Activated CD4-positive, alpha-beta T cell treated with anti-CD3 and anti-CD28 coated beads, Interleukin-2, amount 50 U/mL, for 16 hours (primary cell): ENCODE results near the gene TAGLN2.
"Not testable (repeated sequence)": the region's sequence is repeated elsewhere in the genome, so short reads cannot be mapped to it uniquely, and the experiment has no call there.

Experiments used
- DNase-seq: peaks from one replicate; pipeline ENCODE4 v3.0.0-alpha.2; 2020

Gene TAGLN2

GRCh38 chr1:159920202-159920601 is 5.1 kb downstream of the TAGLN2 start:
- DNase-seq: no peak

- DNase-seq: no peak
Measured at GRCh38 chr1:159919236-159919865, 6.0 kb downstream of the TAGLN2 start.

GRCh38 chr1:159918352-159919200 is 6.7 kb downstream of the TAGLN2 start:
- DNase-seq: no peak

- DNase-seq: no peak
Measured at GRCh38 chr1:159917533-159918351, 7.6 kb downstream of the TAGLN2 start.

GRCh38 chr1:159916242-159917051 is 8.9 kb downstream of the TAGLN2 start:
- DNase-seq: no peak

GRCh38 chr1:159915571-159916241 is 9.6 kb downstream of the TAGLN2 start:
- DNase-seq: no peak

GRCh38 chr1:159914252-159915018 is 10.9 kb downstream of the TAGLN2 start:
- DNase-seq: no peak

- DNase-seq: no peak
Measured at GRCh38 chr1:159913451-159914192, 11.7 kb downstream of the TAGLN2 start.

GRCh38 chr1:159911326-159912070 is 13.8 kb downstream of the TAGLN2 start:
- DNase-seq: peak; percentile 21

GRCh38 chr1:159908031-159908940 is 17.0 kb downstream of the TAGLN2 start:
- no peak for DNase-seq

GRCh38 chr1:159906960-159907359 is 18.3 kb downstream of the TAGLN2 start:
- no peak for DNase-seq

GRCh38 chr1:159904036-159904435 is 21.3 kb downstream of the TAGLN2 start:
- not testable (repeated sequence) for DNase-seq

- no peak for DNase-seq
Measured at GRCh38 chr1:159902541-159902940, 22.8 kb downstream of the TAGLN2 start.

GRCh38 chr1:159900755-159901360 is 24.4 kb downstream of the TAGLN2 start:
- no peak for DNase-seq

- no peak for DNase-seq
Measured at GRCh38 chr1:159900086-159900680, 25.1 kb downstream of the TAGLN2 start, which contains the start of gene CFAP45. CFAP45 (minus strand) TSS chr1:159900165; CDS start chr1:159900098, 67 bp downstream.

- DNase-seq: not testable (repeated sequence)
Measured at GRCh38 chr1:159899634-159900033, 25.7 kb downstream of the TAGLN2 start.

GRCh38 chr1:159898527-159898926 is 26.8 kb downstream of the TAGLN2 start:
- no peak for DNase-seq

- no peak for DNase-seq
Measured at GRCh38 chr1:159897962-159898361, 27.3 kb downstream of the TAGLN2 start.
